ENCODE results near the gene PARVA.

The PARVA gene

GRCh38 chr11:12534549-12534948 lies 157.2 kb downstream of the PARVA start:
- H3K4me3 ChIP-seq (ENCODE audit: low read depth, low read length): no peak overlapping the region
- TF ChIP-seq CTCF (IDR thresholded peaks at IDR 0.05; ENCODE audit: borderline replicate concordance, insufficient read depth, low read depth, low read length): no peak

- H3K4me3 ChIP-seq (ENCODE audit: low read depth, low read length): no peak overlapping the region
- TF ChIP-seq CTCF (IDR thresholded peaks at IDR 0.05; ENCODE audit: borderline replicate concordance, insufficient read depth, low read depth, low read length): no peak
Observed at GRCh38 chr11:12535321-12535720, 157.9 kb downstream of the PARVA start.

- no peak overlapping the region for H3K4me3 ChIP-seq (ENCODE audit: low read depth, low read length)
- no peak for TF ChIP-seq CTCF (IDR thresholded peaks at IDR 0.05; ENCODE audit: borderline replicate concordance, insufficient read depth, low read depth, low read length)
Observed at GRCh38 chr11:12536566-12536965, 159.2 kb downstream of the PARVA start.

- TF ChIP-seq CTCF (IDR thresholded peaks at IDR 0.05; ENCODE audit: borderline replicate concordance, insufficient read depth, low read depth, low read length): no peak
Observed at GRCh38 chr11:12537778-12538401, 160.5 kb downstream of the PARVA start.

GRCh38 chr11:12538889-12539421 lies 161.6 kb downstream of the PARVA start:
- no peak for TF ChIP-seq CTCF (IDR thresholded peaks at IDR 0.05; ENCODE audit: borderline replicate concordance, insufficient read depth, low read depth, low read length)

More at GRCh38 chr11:12537778-12538401, 160.5 kb downstream of the PARVA start:
- no peak overlapping the region for H3K4me3 ChIP-seq (ENCODE audit: low read depth, low read length)

GRCh38 chr11:12539572-12539971 lies 162.2 kb downstream of the PARVA start:
- no peak for TF ChIP-seq CTCF (IDR thresholded peaks at IDR 0.05; ENCODE audit: borderline replicate concordance, insufficient read depth, low read depth, low read length)
- no peak overlapping the region for H3K4me3 ChIP-seq (ENCODE audit: low read depth, low read length)

More at GRCh38 chr11:12538889-12539421, 161.6 kb downstream of the PARVA start:
- H3K4me3 ChIP-seq (ENCODE audit: low read depth, low read length): no peak overlapping the region

- no peak overlapping the region for H3K4me3 ChIP-seq (ENCODE audit: low read depth, low read length)
- TF ChIP-seq CTCF (IDR thresholded peaks at IDR 0.05; ENCODE audit: borderline replicate concordance, insufficient read depth, low read depth, low read length): no peak
Observed at GRCh38 chr11:12540075-12540680, 162.8 kb downstream of the PARVA start.
